Mucosa of stomach (tissue), 1 donor: ENCODE measurements around the gene RXRA.

Source experiments
- H3K27me3 ChIP-seq: one replicate; pipeline ENCODE4 v1.7.0; 2013; ENCODE audit warnings: mild to moderate bottlenecking, low read length; ENCODE audit not compliant: control insufficient read depth, insufficient read depth
- H3K36me3 ChIP-seq: one replicate; pipeline ENCODE4 v1.7.0; 2013; ENCODE audit warnings: low read length; ENCODE audit not compliant: control insufficient read depth, insufficient read depth
- H3K4me1 ChIP-seq: one replicate; pipeline ENCODE4 v1.7.0; 2013; ENCODE audit warnings: mild to moderate bottlenecking, low read length; ENCODE audit not compliant: control insufficient read depth, insufficient read depth
- H3K4me3 ChIP-seq: one replicate; pipeline ENCODE4 v1.7.0; 2013; ENCODE audit warnings: low read length
- H3K9ac ChIP-seq: one replicate; pipeline ENCODE4 v1.7.0; 2013; ENCODE audit warnings: mild to moderate bottlenecking, low read length, moderate library complexity
- H3K9me3 ChIP-seq: one replicate; pipeline ENCODE4 v1.7.0; 2013; ENCODE audit warnings: mild to moderate bottlenecking, low read length, moderate library complexity; ENCODE audit not compliant: control insufficient read depth
- donor health status: Pancreatic carcinoma.

RXRA gene

DNA sequence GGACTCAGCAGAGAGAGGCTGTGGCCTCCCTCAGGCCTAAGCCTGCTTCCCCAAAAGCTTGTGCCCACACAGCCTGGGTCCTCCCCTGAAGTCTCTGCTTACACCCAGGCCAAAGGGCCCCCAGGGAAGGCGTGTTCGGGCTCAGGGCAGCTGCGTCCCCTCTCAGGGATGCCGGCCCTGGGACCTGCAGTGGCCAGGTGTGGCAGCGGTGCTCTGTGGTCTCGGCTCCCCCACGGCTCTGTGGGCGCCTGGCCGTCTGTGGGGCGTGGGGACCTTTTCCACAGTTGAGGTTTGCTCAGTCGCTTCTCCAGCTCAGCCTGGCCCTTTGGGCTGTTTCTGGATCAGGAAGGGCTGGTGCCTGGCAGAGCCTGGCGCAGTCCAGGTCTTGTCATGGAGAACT, 75.9 kb downstream of the RXRA start:
- Histone ChIP-seq H3K9ac (no peak overlapping the region), H3K4me3 (no peak overlapping the region), H3K9me3 (no peaks in the 10 kb centered on the region), H3K4me1 (peaks cover 46% of the 10 kb centered on the region), H3K27me3 (no peaks in the 10 kb centered on the region), H3K36me3 (no peaks in the 10 kb centered on the region)

DNA sequence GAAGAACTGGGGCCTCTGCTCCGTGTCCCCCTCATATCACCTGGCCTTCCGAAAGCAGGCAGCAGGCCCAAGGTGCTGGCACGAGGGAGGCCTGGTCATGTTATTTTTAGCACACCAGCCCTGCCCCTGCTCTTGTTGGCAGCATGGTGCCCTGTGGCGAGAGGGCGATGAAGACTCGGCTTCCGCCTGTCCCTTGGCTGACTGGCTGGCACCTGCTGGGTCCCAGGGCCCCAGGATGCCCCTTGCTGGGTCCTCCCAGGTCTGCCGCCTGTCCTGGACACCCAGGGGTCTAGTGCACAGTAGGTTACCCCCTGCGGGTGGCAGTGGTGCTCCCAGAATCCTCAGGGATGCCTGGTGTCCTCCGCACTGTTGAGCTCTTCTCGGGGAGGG, 77.0 kb downstream of the RXRA start:
- H3K4me3 ChIP-seq = no peak overlapping the region

DNA sequence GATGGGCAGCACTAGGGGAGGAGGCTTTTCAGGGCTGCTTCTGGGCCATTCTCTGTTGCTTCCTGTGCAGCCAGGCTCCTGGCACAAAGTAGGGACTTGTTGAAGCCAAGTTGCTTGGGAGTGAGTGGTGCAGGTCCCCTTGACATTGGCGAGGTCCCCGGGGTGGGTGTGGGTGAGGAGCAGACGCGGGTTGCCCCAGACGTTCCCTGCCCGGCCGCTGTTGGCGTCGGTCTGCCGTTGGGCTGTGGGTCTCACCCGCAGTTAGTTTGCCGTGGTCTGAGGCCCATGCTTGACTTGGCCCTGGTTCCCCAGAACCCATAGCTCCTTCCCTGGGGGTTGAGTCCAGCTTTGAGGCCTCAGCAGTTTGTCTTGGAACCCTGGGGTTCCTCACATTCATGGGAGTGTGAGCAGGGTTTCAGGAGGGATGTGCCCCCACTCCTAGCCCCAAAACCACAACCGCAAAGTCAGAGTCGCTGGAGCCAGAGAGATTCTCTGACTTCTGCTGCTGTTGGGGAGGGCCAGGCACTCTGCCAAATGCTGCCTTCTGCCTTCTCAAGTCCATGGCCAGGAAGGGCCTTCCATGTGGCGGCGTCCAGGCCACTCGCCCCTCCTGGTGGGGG, 77.5 kb downstream of the RXRA start:
- Histone ChIP-seq H3K36me3 (no peaks in the 10 kb centered on the region), H3K4me3 (peak overlapping the region; percentile 12), H3K4me1 (peaks cover 62% of the 10 kb centered on the region), H3K27me3 (no peaks in the 10 kb centered on the region), H3K9ac (peak overlapping the region; percentile 17), H3K9me3 (no peaks in the 10 kb centered on the region)

More for the DNA sequence above, 77.0 kb downstream of the RXRA start:
- peaks cover 57% of the 10 kb centered on the region for H3K4me1 ChIP-seq
- no peaks in the 10 kb centered on the region for H3K36me3 ChIP-seq
- H3K27me3 ChIP-seq = no peaks in the 10 kb centered on the region
- peak overlapping the region; percentile 17 for H3K9ac ChIP-seq
- no peaks in the 10 kb centered on the region for H3K9me3 ChIP-seq

- H3K4me3 ChIP-seq = peak overlapping the region; percentile 12
- no peaks in the 10 kb centered on the region for H3K9me3 ChIP-seq
- H3K36me3 ChIP-seq = no peaks in the 10 kb centered on the region
- no peaks in the 10 kb centered on the region for H3K27me3 ChIP-seq
- no peak overlapping the region for H3K9ac ChIP-seq
- H3K4me1 ChIP-seq = peaks cover 70% of the 10 kb centered on the region
Measured at GRCh38 chr9:134404376-134405358, 78.4 kb downstream of the RXRA start.

DNA sequence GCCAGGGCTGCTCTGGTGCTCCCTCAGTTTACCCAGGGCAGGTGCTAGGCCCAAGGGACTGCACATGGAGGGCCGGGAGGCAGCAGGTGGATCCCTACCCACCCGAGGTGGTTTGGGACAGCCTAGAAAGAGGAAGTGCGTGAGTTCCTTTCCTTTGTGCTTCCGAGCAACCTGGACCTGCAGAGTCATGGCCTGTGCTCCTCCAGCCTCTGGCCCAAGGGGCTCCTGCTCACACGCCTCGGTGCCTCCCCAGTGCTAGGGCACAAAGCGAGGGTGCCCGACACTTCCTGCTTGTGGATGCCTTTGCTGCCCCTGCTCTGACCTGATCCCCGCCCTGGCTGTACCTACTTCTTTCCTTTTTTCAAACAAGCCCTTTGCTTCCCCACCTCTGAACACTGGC, 79.3 kb downstream of the RXRA start:
- no peaks in the 10 kb centered on the region for H3K27me3 ChIP-seq
- H3K36me3 ChIP-seq = no peaks in the 10 kb centered on the region
- H3K9ac ChIP-seq = no peak overlapping the region
- H3K9me3 ChIP-seq = no peaks in the 10 kb centered on the region
- peaks cover 79% of the 10 kb centered on the region for H3K4me1 ChIP-seq
- no peak overlapping the region for H3K4me3 ChIP-seq

- Histone ChIP-seq H3K9ac (no peak overlapping the region), H3K4me3 (no peak overlapping the region), H3K36me3 (no peaks in the 10 kb centered on the region), H3K9me3 (no peaks in the 10 kb centered on the region), H3K27me3 (no peaks in the 10 kb centered on the region), H3K4me1 (peaks cover 89% of the 10 kb centered on the region)
Measured at GRCh38 chr9:134406366-134407120, 80.3 kb downstream of the RXRA start.

DNA sequence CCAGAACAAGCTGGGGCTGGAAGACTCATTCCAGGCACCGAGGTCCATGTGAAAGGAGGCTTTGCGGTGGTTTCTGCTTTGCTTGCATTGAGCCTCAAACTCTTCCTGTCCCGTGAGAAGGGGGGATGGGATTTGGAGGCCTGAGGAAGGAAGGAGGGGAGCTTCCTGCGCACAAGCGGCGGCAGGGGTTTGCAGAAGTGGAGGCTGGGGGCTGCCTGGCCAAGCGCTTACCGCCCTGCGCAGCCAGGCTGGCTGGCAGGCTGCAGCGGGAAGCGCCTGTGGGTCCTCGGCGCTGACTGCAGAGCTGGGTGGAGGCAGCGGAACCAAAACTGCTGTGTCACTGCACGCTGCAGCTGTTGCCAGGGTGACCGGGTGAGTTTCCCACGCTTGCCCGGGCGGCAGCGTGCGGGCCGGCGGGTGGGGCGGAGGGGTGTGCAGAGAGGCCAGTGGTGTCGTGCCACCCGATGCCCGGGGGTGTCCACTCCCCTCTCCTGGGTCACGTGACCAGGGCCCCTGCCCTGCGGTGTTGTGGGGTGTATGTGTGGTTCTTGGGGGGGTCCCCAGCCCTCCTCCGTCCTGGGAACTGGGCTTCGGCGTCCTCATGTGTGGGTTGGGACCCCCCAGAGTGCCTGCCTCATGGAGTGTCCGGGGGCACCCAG, 81.0 kb downstream of the RXRA start:
- H3K9ac ChIP-seq = no peak overlapping the region
- no peaks in the 10 kb centered on the region for H3K27me3 ChIP-seq
- H3K4me3 ChIP-seq = no peak overlapping the region
- no peaks in the 10 kb centered on the region for H3K9me3 ChIP-seq
- no peaks in the 10 kb centered on the region for H3K36me3 ChIP-seq
- H3K4me1 ChIP-seq = peaks cover 96% of the 10 kb centered on the region

DNA sequence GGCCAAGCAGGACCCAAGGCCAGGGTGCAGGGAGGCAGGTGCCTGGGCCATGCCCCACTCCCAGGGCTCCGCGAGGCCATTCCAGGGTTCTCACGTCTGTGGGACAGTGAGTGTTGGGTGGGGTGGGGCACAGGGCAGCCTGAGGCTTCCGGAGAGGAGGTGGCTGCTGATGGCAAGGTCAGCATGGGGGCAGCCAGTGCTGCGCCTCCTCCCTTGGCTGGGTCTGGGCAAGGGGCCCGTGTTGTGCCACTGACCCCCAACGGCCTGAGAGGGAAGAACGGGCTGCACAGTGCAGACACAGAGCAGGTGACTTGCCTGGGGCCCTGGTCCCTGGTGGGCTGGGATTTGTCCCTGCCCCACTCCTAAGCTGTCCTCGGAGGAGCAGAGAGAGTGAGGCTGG, 82.1 kb downstream of the RXRA start:
- Histone ChIP-seq H3K36me3 (no peaks in the 10 kb centered on the region), H3K9me3 (no peaks in the 10 kb centered on the region), H3K4me1 (peaks cover 99% of the 10 kb centered on the region), H3K4me3 (no peak overlapping the region), H3K27me3 (no peaks in the 10 kb centered on the region), H3K9ac (no peak overlapping the region)

GRCh38 chr9:134408939-134409737, 82.9 kb downstream of the RXRA start:
- H3K4me3 ChIP-seq = no peak overlapping the region
- H3K4me1 ChIP-seq = peaks cover 99% of the 10 kb centered on the region
- no peaks in the 10 kb centered on the region for H3K36me3 ChIP-seq
- no peaks in the 10 kb centered on the region for H3K9me3 ChIP-seq
- no peak overlapping the region for H3K9ac ChIP-seq
- no peaks in the 10 kb centered on the region for H3K27me3 ChIP-seq

DNA sequence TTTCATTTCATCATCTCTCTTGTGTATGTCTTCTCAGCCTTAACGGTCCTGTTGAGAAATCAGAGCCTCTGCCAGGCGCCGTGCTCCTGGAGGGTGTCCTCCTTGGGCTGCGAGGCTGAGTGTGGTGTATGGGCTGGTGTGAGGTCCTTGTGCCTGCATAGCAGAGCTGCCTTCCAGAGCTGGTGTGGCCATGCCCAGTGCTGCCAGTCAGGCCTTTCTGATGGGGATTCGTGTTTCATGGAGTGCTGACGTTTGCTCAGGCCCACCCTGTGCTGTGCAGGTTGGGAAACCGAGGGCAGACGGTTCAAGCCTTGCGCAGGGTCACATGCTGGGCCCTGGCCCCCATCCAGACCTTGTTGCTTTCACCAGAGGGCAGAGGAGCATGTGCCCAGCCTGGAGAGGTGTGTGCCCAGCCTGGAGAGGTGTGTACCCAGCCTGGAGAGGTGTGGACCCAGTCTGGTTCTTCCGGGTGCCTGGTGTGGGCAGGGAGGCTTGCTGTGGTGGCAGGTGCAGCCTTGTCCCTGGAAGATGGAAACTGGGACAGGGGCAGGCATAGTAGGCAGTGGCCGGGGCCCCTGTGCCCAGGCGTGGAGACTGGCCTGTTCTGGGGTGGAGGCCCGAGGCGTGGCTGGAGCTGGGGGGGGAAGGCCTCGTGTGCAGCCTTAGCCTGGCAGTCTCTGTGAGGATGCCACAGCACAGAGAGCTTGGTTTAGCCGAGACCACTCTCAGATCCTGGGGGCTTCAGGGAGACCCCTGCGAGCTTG, 84.0 kb downstream of the RXRA start:
- H3K9ac ChIP-seq = no peak overlapping the region
- H3K4me3 ChIP-seq = no peak overlapping the region
- no peaks in the 10 kb centered on the region for H3K9me3 ChIP-seq
- no peaks in the 10 kb centered on the region for H3K36me3 ChIP-seq
- H3K27me3 ChIP-seq = no peaks in the 10 kb centered on the region
- H3K4me1 ChIP-seq = peaks cover 94% of the 10 kb centered on the region
